GM19023 (cell line): ENCODE measurements around the gene F7.

Experiments
- ATAC-seq: cut with Tn5 transposase; IDR thresholded peaks from one replicate; pipeline ENCODE4 v1.9.1; 2021; ENCODE audit warnings: mild to moderate bottlenecking, moderate library complexity; ENCODE audit not compliant: unreplicated experiment

The F7 gene

DNA sequence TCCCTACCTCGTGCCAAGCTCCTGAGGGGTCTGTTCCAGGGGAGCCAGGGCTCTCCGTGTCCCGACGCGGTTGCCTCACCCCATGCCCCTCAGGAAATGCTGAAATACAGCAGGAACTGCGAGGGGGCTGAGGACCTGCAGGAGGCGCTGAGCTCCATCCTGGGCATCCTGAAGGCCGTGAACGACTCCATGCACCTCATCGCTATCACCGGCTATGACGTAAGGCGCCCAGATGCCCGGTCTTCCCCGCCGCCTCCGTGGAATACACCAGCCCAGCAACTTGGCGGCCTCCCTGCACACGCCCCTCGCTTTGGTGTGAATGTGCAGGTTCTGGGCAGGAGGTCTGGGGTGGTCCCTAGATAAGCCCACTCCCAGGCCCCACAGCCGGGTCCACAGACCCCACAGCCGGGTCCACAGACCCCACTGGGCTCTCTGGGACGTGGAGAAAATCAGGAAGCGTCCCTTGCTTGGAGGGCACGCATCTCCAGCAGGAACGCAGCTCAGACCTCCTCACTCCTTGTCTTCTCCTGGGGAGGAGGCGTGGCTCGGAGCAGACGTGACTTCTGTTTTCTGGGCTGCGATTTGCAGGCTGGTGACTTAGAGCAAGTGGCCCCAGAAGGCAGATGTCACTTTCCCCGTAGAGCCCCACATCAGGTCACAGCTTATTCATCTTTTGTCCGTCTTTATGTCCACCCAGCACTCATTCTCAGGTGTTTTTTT lies 19.4 kb upstream of the F7 start:
- ATAC-seq, result no peak

DNA sequence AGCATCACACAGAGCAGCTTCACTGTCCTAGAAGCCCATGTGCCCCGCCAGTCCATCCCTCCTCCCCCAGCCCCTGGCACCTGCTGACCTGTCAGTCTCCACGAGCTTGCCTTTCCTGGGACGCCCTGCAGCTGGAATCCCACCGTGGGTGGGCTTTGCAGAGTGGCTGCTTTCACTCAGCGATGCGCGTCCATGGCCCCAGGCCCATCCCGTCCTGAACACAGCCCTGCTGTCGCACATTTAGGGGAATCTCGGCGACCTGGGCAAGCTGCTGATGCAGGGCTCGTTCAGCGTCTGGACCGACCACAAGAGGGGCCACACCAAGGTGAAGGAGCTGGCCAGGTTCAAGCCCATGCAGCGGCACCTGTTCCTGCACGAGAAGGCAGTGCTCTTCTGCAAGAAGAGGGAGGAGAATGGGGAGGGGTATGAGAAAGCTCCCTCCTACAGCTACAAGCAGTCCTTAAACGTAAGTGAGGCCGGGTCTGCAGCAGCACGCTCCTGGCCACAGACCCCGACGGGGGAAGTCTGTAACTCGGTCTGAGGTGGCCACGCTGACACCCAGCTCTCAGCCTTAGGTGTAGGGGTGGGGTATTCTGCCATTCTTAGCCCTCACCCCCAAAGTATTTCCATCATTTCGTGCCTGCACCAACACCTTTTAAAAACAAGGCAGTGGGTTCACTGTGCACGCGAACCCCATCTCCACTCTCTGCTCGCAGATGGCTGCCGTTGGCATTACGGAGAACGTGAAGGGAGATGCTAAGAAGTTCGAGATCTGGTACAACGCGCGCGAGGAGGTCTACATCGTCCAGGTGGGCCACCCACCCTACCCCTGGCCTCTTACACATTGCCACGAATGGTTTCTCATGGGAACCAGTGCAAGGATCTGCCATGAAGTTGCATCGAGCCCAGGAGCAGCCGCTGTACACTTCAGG lies 18.3 kb upstream of the F7 start:
- no peak for ATAC-seq

DNA sequence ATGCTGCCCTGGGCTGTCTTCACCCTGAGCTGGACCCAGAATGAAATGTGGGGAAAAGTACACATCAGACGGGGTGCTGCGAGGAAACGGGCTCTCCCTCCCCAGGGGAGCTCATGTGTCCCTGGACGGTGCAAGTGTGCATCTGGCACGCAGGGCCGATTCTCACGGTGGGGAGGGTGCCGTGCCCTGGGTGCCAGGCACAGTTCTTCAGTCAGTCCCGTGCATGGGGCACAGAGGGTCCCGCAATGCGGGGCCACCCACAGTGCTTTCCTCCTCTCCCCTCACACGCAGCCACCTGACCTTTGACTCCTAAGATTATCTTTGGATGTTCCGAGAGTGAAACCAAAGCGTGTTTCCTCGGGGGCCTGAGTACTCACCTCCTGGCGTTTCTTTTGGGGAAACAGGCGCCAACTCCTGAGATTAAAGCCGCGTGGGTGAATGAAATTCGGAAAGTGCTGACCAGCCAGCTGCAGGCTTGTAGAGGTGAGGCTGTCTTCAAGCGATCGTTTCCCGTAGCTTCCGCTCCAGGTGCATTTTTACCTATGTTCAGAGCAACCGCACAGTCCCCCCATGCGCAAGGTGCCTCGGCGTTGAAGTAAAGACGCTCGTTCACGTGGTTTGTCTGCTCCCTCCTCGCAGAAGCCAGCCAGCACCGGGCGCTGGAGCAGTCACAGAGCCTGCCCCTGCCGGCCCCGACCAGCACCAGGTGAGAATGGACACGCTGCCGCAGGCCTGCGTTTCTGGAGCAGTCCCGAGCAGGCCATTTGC lies 17.5 kb upstream of the F7 start:
- no peak for ATAC-seq

DNA sequence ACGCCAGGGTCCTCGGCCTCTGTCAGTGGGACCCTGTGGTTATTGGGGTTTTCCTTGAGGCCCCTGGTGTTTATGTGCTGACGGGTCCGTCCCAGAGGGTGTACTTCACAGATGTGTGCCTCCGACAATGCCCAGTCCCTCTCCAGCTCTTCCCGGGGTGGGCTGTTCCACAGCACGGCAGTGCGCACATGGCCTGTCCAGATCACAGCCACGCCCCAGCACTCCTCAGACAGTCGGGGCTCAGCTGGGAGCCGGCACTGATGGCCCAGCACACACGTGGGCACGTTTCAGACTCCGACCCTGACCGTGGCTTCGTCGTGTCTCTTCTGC lies 16.9 kb upstream of the F7 start:
- ATAC-seq, result no peak

DNA sequence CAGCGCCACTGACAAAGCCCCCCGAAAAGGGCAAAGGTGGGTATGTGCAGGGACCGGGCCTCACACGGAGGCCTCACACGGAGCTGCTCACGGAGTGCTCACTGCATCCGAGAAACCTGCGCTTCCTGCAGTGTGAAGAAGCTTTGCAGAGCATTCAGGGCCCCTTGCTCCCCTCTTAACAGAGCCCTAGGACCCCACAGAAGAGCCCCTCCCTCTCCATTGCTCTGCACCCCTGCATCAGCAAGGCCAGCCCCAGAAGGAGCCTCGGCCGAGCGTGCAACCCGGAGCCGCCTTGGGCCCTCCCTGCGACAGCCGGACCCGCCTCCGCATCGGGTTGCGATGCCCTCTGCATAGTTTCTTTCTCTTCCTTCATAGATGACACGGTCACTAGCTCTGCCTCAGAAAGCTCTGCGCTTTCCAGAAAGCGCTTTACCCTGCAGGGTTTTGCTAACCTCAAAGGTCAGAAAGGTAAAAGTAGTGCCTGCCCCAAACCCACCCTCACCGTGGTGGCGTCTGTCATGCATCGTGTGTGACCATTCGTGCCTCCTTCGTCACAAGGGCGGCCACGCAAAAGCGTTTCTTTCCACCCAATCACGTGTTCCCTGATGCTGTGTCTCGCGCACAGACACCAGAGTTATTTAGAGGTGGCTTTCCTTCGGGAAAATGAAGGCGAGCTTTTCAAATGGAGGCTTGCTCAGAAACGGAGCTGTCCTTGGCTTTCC lies 15.7 kb upstream of the F7 start:
- no peak for ATAC-seq

DNA sequence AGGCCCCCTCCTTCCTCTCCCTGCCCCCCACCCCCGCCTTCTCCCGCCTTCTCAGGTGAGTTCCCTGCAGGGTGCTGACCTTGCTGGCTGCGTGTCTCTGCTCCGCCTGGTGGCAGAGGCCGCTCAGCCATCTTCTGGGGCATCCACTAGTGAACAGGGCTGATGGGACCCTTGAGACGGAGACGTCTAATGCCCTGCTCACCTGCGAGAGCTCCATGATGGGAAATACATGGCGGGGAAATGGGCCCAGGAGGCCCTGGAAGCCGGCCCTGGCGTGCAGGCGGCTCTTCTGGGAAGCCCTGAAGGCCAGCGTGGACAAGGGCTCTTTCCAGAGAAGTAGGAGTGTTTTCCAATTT lies 15.2 kb upstream of the F7 start:
- no peak for ATAC-seq

DNA sequence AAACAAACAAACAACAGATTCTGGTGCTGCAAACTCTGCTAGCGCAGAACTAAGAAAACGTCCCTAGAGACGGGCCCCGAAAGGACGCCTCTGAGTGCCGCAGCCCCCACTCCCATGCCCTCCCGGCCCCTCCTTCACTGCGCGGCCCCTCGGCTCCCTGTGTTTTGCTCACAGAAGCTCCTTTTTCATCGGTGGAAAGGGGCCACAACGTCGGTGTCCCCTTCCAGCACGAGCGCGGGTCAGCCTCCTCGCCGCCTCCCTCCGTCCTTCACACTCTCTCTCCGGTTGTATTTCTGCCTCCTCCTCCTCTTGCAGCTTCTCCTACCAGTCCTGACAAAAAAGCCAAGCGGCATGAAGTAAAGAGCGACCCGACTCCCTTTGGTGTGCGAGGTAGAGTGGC lies 14.8 kb upstream of the F7 start:
- ATAC-seq, result no peak

DNA sequence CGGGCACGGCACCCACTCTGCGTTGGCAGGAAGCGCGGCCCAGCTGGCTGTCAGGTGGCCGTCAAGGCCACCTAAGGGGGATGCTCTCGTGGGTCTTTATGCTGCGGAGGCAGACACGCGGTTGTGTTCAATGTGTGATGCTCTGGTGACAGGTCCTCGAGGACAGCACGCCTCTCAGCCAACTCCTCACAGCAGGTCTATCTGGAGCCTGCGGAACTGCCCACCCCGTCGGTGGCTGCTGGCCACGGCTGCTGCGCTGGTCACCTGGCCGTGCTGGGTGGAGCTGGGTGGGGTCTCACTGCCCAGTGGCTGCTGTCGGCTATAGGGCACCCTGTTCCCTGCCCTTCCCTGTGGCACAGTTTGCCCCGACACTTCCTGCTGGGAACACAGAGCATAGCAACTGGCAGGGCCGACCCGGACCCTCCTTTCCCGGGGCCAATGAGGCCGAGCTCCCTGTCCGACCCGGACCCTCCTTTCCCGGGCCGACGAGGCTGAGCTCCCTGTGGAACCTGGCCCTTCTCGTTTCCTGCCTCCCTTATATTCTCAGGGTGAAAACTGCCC lies 14.3 kb upstream of the F7 start:
- ATAC-seq, result no peak

DNA sequence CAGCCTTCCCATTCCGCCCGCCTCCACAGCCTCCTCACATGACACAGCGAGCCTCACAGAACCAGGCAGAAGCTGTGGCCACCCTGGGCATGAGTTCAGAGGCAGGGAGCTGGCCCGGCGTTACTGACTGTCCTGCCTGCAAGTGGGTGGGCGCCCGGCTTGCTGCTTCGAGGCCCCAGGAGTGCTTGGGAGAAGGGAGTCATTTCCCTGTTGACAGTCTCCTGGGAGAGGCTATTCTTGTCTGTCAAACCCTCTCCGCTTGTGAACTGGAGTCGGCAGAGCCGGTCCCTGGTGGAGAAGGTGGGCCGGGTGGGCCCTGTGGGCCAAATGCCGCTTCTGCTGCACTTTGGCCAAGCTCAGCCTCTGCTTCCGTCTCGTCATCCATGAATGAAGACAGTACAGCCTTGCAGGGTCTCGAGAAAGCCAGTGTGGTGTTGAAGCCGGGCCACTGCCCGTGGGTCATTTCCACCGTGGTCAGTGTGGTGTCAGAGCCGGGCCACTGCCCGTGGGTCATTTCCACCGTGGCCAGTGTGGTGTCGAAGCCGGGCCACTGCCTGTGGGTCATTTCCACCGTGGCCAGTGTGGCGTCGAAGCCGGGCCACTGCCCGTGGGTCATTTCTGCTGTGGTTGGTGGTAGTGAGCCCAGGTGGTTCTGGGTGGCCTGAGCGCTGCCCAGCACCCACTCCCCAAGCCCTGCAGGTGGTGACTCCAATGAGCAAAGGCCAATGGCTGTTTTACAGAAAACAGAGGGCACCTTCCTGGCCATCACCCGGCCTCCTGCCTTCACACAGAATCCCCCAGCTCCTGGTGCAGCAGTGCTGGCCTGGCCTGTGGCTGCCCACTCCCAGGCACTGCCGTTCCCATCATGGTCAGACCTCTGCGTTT lies 13.5 kb upstream of the F7 start:
- no peak for ATAC-seq

DNA sequence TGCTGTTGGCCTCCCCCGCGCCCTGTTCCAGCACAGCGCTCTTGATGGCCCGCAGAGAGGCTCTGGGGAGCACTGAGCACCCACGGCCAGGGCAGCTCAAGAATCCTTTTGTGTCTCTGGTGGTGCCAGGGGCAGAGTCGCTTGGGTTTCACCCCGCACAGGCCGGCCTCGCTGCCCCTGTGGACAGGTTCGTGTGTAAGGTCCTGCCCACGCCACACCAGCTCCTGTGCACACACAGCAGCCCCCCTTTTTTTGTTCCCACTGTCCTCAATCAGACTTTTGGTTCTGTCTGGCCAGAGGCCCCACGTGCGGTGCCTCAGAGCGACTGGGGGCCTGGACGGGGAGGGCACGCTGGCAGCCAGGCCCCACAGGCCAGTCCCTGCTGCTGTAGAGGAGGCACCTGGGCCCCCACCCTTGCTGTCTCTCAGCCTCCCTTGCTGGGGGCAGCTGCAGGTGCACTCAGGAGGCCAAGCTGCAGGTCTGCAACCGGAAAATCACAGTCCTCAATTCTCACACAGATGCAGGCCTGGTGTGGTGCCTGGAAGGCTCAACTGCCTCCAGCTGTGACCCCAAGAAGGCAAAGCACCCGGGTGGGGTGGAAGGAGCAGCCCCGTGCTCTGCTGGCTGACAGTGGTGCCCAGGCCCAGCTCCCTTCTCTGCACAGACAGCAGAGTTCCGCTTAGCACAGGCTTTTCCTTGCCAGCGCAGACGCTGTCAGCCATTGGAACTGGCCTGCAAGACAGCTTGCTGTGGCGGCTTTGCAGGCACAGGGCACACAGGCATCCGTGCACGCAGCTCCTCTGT lies 12.6 kb upstream of the F7 start:
- no peak for ATAC-seq

DNA sequence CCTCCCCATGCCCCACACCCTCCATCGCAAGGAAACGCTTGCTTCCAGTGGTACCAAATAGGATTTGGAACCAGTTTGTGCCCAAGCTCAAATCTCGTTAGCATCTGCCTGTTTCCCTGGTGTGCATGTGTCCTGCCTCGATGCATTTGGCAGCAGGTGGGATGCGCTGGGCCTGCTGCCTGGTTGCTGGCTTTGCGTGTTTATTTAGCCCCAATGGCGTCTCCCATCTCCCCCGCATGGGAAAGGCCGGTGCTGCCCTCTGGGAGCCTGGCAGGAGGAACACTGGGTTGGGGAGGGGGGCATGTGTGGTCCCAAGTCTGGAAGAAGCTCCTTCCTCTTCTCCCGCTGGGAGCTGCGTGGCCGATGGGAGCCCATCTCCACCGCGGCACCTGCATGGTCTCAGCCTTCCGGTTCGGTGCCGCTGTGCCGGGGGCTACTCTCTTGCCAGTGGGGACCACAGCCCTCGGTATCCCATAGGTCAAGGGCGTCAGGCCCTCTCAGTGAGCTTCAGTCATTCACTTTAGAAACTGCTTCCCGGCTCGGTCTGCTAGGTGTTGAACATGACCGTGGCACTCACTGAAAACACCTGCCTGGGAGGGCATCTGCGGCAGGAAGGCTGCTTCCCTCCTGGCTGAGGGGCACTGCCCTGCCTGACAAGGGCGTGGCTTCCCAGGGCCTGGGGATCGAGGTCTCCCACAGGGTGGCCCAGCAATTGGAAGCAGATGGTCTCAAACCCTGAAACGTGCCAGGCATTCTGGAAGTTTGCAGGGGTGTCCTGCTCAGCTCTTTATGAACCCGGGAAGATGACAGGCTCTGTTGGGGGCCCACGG lies 11.8 kb upstream of the F7 start:
- ATAC-seq, result no peak

DNA sequence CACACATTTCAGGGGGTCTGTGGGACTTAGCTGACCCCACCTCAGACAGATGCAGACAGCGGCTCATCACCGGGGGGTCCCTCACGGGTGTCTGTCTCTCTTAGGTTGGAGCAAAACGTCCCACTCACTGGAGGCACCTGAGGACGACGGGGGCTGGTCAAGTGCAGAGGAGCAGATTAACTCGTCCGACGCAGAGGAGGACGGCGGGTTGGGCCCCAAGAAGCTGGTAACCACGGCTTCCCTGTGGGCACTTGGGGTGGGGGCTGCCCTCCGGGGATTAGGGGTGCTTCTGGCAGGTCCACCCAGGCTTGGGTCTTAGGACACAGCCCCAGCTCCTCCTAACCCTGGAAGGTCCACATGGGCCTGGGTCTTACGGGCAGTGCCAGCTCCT lies 11.2 kb upstream of the F7 start:
- ATAC-seq, result no peak

DNA sequence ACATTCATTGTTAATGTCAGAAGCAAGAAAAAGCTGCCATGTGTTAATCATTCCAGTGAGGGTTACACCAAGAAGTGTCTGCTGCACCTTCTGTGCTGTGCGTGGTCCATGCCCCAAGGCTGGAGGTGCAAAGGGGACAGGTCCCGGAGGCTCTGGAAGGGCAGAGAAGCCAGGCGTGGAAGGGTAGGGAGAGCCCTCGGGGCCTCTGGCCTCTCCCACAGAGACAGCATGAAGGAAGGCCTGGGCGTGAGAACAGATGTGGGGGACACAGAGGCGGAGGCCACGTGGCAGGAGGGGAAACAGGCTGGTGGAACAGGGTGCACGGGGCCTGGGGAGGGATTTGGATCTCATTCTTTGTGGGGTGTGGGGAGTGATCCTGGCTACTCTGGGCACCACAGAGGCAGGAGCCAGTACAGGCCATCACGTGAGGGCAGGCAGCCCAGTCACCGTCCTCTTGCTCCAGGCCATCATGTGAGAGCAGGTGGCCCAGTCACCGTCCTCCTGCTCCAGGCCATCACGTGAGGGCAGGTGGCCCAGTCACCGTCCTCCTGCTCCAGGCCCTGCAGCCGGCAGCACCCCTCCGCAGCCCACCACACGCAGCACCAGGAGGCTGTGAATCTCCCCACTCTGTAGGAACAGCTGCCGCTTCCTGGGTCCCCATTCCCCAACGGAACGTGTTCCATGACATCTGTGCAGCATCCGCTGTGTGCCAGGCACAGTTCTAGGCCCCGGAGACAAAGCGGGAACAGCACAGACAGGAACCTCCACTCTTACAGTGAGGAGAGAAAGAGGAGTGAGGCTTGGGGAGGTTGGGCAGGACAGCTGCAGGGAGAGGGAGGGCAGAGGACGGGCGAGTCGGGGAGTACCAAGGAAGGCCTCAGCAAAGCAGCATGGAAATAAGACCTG lies 10.2 kb upstream of the F7 start:
- ATAC-seq, result no peak

DNA sequence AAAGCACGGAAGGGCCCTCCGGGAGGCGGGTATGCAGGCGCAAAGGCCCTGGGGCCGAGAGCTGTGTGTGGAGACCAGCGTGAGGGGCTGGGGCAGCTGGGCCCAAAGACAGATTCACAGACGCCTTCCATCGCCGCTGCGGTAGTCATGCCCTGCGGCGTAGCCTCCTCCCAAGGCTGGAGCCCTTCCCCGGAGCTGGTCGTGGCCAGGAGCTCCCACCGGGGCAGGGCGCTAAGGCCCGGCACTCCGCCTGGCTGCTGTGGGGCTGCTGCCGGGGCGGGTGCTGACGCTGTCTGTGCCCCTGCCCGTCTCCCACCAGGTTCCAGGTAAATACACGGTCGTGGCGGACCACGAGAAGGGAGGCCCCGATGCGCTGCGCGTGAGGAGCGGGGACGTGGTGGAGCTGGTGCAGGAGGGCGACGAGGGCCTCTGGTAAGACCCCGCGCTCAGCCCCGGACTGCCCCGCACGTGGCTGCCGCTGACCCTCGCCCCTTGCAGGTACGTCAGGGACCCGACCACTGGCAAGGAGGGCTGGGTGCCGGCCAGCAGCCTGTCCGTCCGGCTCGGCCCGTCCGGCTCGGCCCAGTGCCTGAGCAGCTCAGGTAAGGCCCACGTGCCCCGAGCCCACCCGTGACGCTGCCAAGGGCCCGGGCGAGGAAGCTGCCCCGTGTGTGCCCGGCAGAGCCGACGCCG lies 9.4 kb upstream of the F7 start:
- ATAC-seq, result no peak

DNA sequence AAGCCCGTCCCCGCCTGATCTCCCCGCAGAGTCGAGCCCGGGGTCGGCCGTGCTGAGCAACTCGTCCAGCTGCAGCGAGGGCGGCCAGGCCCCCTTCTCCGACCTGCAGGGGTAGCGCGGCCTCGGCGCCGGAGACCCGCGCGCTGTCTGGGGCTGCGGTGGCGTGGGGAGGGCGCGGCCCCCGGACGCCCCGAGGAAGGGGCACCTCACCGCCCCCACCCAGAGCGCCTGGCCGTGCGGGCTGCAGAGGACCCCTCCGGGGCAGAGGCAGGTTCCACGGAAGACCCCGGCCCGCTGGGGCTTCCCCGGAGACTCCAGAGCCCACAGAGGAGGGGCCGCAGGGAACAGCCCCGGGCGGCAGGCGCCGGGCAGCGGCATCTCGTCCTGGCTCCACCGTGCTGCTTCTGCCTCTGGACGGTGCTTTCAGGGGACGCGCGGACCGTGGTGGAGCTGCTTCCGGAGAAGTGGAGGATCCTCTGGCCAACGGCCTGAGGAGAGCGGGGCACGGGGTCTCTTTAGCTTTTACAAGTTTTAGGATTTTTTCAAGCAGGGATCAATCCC lies 8.8 kb upstream of the F7 start:
- no peak for ATAC-seq

DNA sequence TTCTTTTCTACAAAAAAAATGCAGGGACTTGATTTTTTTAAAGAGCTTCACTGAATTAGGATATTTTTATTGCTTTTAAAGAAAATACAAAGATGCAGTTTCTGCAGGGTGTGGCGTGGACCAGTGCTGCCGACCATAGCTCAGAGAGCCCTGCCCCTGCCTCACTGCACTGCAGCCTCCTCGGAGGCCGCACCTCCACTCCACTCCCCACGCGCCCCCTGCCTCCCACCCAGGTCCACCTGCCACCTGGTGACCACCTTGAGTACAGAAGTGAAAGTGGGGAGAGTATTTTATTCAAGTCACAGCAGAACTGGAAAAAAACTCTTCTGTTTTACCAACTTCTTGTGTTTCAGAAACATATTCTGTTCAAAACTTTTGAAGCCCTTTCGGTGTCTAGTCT lies 7.9 kb upstream of the F7 start:
- no peak for ATAC-seq
